Kidney (tissue), 14 donors: ENCODE measurements around the gene NLRP7. TPM values are rescaled to one million over a fixed set of nuclear protein-coding genes. Genes with fewer than 3 reads are reported as not detected.
"Not testable (repeated sequence)": the region's sequence is repeated elsewhere in the genome, so short reads cannot be mapped to it uniquely, and the experiment has no call there.

Experiments used
- DNase-seq, 5 donors: peaks; one replicate each; pipeline ENCODE4 v3.0.0-alpha.2; 2013 to 2020
- FAIRE-seq: peaks from 2 replicates; lab custom pipeline; 2012; peaks lifted over from hg19 to GRCh38; lab: Jason Lieb, UNC
- H3K27ac ChIP-seq, 2 donors: one replicate each; pipeline ENCODE4 v1.7.0; 2013; ENCODE audit warnings: low read depth in 2 of 2, low read length in 2 of 2, inconsistent platforms in 1 of 2
- H3K27me3 ChIP-seq: one replicate; pipeline ENCODE4 v1.7.1; 2013; ENCODE audit warnings: low read length, inconsistent platforms; ENCODE audit not compliant: control insufficient read depth, insufficient read depth
- H3K36me3 ChIP-seq, 3 donors: one replicate each; pipeline versions ENCODE4 v1.7.0 to v1.7.1; 2013; ENCODE audit warnings: low read length in 3 of 3, control low read depth in 1 of 3, inconsistent platforms in 1 of 3; ENCODE audit not compliant: insufficient read depth in 3 of 3, control insufficient read depth in 2 of 3
- H3K4me1 ChIP-seq, 3 donors: one replicate each; pipeline versions ENCODE4 v1.7.0 to v1.7.1; 2013; ENCODE audit warnings: low read length in 3 of 3, inconsistent platforms in 1 of 3, low read depth in 1 of 3; ENCODE audit not compliant: control insufficient read depth in 2 of 3, insufficient read depth in 2 of 3
- H3K4me3 ChIP-seq, 3 donors: one replicate each; pipeline versions ENCODE4 v1.7.0 to v1.8.1; 2013; ENCODE audit warnings: low read length in 3 of 3, control low read depth in 1 of 3, inconsistent platforms in 1 of 3
- H3K9ac ChIP-seq, 3 donors: one replicate each; pipeline versions ENCODE4 v1.7.0 to v1.7.1; 2013; ENCODE audit warnings: low read length in 3 of 3, control low read depth in 1 of 3, inconsistent platforms in 1 of 3
- H3K9me3 ChIP-seq, 3 donors: one replicate each; pipeline versions ENCODE4 v1.7.0 to v1.7.1; 2013; ENCODE audit warnings: low read length in 3 of 3, control low read depth in 1 of 3, inconsistent platforms in 1 of 3; ENCODE audit not compliant: control insufficient read depth in 2 of 3, insufficient read depth in 1 of 3
- intact Hi-C: fragments of 100-400 bp; cut with DNase I; formaldehyde crosslinking; loops from one replicate; pipeline ENCODE4 v1.11.1; 2022
- polyA plus RNA-seq: library from polyadenylated mRNA; stranded (reverse); fragments of 350-450 nt; fragmentation: Illumina TruSeq; extraction: RNeasy Lipid Tissue Mini Kit (QIAGEN cat#74804); gene quantifications from one replicate; pipeline ENCODE4 v1.2.3, GENCODE V29; 2014; ENCODE audit warnings: low read depth, low replicate concordance; ENCODE audit not compliant: insufficient read depth
- total RNA-seq: library from RNA; stranded (reverse); fragmentation: NEBNext Ultra II Directional; extraction: Animal tissue kit (Norgen Biotek cat#: 25700); gene quantifications from one replicate; pipeline ENCODE4 v1.2.1, GENCODE V29; 2021
- TF ChIP-seq, protein P1 (sequence below): IDR thresholded peaks from 3 replicates; pipeline ENCODE4 v1.5.1; 2012; ENCODE audit warnings: mild to moderate bottlenecking, moderate library complexity, borderline replicate concordance; ENCODE audit not compliant: insufficient read depth; ENCODE audit errors: extremely low read depth
- donor health status: control.
- donor health status: control.
- donor health status: control.
- donor health status: control.
- donor health status: control.
- donor health status: DM: yes; HTN: yes; CAD: no.
- donor health status: Normal renal cell carcinoma (clear cell type).

NLRP7 gene
- total and polyA plus RNA-seq, 2 donors from 2014 or later, result 0.16 TPM; not detected in 1

DNA sequence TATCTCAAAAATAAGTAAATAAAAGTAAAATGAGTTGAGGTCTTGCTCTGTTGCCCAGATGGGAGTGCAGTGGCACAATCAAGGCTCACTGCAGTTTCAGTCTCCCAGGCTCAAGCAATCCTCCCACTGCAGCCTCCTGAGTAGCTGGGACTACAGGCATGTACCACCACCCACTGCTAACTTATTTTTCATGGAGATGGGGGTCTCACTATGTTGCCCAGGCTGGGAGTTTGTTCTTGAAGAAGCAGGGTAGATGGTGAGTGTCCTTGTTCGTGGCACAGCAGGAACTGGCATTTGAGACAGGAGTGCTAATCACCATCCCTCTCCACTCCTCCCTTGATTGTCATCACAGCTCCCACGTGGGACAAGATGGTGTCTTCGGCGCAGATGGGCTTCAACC is 22.3 kb upstream of the NLRP7 start:
- Histone ChIP-seq H3K9me3 (no peaks in the 10 kb centered on the region), H3K36me3 (no peaks in the 10 kb centered on the region), H3K27ac (no peak overlapping the region), H3K4me3 (no peak overlapping the region), H3K27me3 (no peaks in the 10 kb centered on the region), H3K9ac (no peak overlapping the region), H3K4me1 (no peaks in the 10 kb centered on the region)
- FAIRE-seq, result no peak
- DNase-seq, result no peak
- intact Hi-C loops, result no loop called here
- TF ChIP-seq, protein P1, sequence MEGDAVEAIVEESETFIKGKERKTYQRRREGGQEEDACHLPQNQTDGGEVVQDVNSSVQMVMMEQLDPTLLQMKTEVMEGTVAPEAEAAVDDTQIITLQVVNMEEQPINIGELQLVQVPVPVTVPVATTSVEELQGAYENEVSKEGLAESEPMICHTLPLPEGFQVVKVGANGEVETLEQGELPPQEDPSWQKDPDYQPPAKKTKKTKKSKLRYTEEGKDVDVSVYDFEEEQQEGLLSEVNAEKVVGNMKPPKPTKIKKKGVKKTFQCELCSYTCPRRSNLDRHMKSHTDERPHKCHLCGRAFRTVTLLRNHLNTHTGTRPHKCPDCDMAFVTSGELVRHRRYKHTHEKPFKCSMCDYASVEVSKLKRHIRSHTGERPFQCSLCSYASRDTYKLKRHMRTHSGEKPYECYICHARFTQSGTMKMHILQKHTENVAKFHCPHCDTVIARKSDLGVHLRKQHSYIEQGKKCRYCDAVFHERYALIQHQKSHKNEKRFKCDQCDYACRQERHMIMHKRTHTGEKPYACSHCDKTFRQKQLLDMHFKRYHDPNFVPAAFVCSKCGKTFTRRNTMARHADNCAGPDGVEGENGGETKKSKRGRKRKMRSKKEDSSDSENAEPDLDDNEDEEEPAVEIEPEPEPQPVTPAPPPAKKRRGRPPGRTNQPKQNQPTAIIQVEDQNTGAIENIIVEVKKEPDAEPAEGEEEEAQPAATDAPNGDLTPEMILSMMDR, result no peak

DNA sequence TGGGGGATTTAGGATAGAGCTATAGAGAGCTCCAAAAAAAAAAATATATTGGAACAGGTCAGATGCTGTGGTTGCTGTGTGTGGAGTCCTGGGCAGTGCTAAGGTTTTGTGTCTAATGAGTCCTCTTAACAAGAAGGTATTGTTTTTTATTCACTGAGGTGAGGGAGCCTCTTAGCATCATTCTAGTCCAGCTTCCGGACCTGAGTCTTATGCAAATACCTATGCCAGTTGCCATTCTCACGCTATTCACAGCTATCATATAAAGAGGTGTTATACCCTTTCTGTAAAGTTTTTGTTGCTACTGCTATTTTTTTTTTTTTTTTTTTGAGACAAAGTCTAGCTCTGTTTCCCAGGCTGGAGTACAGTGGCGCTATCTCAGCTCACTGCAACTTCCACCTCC is 20.3 kb upstream of the NLRP7 start:
- Histone ChIP-seq H3K9ac (no peak overlapping the region), H3K27ac (no peak overlapping the region), H3K36me3 (no peaks in the 10 kb centered on the region), H3K27me3 (no peaks in the 10 kb centered on the region), H3K4me1 (no peaks in the 10 kb centered on the region), H3K9me3 (no peaks in the 10 kb centered on the region), H3K4me3 (no peak overlapping the region)
- FAIRE-seq (no peak), DNase-seq (no peak)
- intact Hi-C loops, result no loop called here
- TF ChIP-seq, protein P1, result no peak

DNA sequence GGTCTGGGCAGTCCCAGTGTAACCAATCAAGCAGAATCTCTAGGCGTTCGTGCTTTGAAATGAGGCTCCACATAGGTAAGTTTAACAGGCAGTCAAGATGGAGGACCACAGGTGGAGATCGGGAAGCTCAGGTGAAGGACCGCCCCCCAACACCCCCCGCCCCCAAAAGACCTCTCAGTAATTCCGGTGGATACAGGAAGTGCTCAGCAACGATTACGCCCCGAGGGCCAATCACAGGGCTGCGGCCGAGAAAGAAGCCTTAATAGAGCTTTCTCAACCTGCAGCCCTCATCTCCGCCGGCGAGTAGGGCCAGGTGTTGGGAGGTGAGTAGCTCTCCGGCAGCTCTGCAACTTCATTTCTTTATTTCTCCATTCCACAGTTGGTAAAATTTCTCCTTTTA is 17.7 kb upstream of the NLRP7 start:
- intact Hi-C loops, H3K9ac ChIP-seq, DNase-seq, H3K4me1 ChIP-seq, H3K27ac ChIP-seq, FAIRE-seq, H3K4me3 ChIP-seq, H3K27me3 ChIP-seq, H3K9me3 ChIP-seq, H3K36me3 ChIP-seq: not testable (repeated sequence)

DNA sequence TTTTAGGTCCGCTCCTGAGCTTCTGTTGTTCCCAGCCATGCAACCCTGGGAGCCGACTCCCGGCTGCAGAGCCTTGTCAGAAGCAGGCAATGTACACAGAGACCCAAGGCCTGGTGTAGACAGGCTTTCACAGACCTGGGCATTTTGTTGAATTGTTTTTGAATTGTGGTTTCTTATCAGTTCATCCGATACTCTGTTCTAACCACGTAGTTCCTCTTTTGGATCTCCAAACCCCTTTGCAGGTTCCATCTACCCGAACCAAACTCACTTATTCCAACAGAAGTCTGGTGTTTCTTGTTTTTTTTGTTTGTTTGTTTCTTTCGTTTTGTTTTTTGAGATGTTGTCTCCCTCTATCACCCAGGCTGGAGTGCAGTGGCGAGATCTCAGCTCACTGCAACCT is 12.5 kb upstream of the NLRP7 start:
- Histone ChIP-seq H3K9ac (no peak overlapping the region), H3K4me3 (no peak overlapping the region), H3K4me1 (no peaks in the 10 kb centered on the region), H3K9me3 (no peaks in the 10 kb centered on the region), H3K36me3 (no peaks in the 10 kb centered on the region), H3K27me3 (no peaks in the 10 kb centered on the region), H3K27ac (no peak overlapping the region)
- no peak for DNase-seq
- TF ChIP-seq, protein P1, result no peak
- no peak for FAIRE-seq
- intact Hi-C loops, result no loop called here
